Ovary (tissue), 9 donors: ENCODE results near the gene KPNA4. TPM values are rescaled to one million over a fixed set of nuclear protein-coding genes. Genes with fewer than 3 reads are reported as not detected.

Experiments
- DNase-seq, 5 donors: peaks; one replicate each; pipeline ENCODE4 v3.0.0-alpha.2; 2019 to 2020
- H3K27ac ChIP-seq, 2 donors: fragments of 200-600 bp; one replicate each; pipeline versions ENCODE4 v1.5.1 to v1.8.0; 2019 to 2022
- H3K27me3 ChIP-seq: fragments of 200-600 bp; one replicate; pipeline ENCODE4 v1.8.0; 2022
- H3K36me3 ChIP-seq: fragments of 200-600 bp; sonication (generic); one replicate; pipeline ENCODE4 v1.5.1; 2019
- H3K4me1 ChIP-seq: one replicate; pipeline ENCODE4 v1.8.1; 2013; ENCODE audit warnings: mild to moderate bottlenecking, moderate library complexity; ENCODE audit not compliant: insufficient read depth
- H3K4me3 ChIP-seq: fragments of 200-600 bp; sonication (generic); one replicate; pipeline ENCODE4 v1.5.1; 2017
- H3K9me3 ChIP-seq, 2 donors: fragments of 200-600 bp in 1 of 2; sonication (generic) in 1 of 2; one replicate each; pipeline versions ENCODE4 v1.5.1 to v1.8.1; 2013 to 2019; ENCODE audit warnings: mild to moderate bottlenecking in 1 of 2, moderate library complexity in 1 of 2
- CTCF ChIP-seq, 3 donors: fragments of 450-650 bp in 2 of 3; fragments of 200-600 bp in 1 of 3; IDR thresholded peaks; one replicate each; pipeline versions ENCODE4 v1.5.1 to v1.8.0; 2016 to 2022; ENCODE audit warnings: antibody characterized with exemption in 3 of 3, mild to moderate bottlenecking in 1 of 3
- EP300 ChIP-seq: sonication (generic); formaldehyde crosslinking; IDR thresholded peaks from one replicate; pipeline ENCODE4 v1.6.1; 2017; ENCODE audit warnings: antibody characterized with exemption
- POLR2A ChIP-seq: fragments of 450-650 bp; IDR thresholded peaks from one replicate; pipeline ENCODE4 v1.6.1; 2017; ENCODE audit warnings: antibody characterized with exemption, mild to moderate bottlenecking, moderate library complexity
- WGBS, 3 donors: extraction: QIAGEN DNeasy Blood & Tissue Kit in 1 of 3; methylation state at CpG; one replicate each; pipeline versions ENCODE4 v1.1.5 to v1.1.7; 2013 to 2017; 5-methylcytosine and 5-hydroxymethylcytosine counted together
- intact Hi-C, 4 donors: fragments of 100-400 bp; cut with DNase I; formaldehyde crosslinking; loops; one replicate each; pipeline versions ENCODE4 v1.11.0 to v1.15.1; 2022 to 2023
- polyA plus RNA-seq, 2 donors: library from polyadenylated mRNA; stranded (reverse); fragments of 200-250 nt in 1 of 2; fragments of 350-450 nt in 1 of 2; fragmentation: Illumina TruSeq in 1 of 2; extraction: RNeasy Lipid Tissue Mini Kit (QIAGEN cat#74804) in 1 of 2; gene quantifications; one replicate each; pipeline ENCODE4 v1.2.3, GENCODE V29; 2013 to 2014
- total RNA-seq, 7 donors: library from RNA; depleted of rRNA in 2 of 7; stranded (reverse); fragments of >200 nt in 2 of 7; fragmentation: NEBNext Ultra II Directional in 3 of 7; extraction: Animal tissue kit (Norgen Biotek cat#: 25700) in 3 of 7; gene quantifications; one replicate each; pipeline versions ENCODE4 v1.1.0 to v1.2.4, GENCODE V29; 2016 to 2023
- donor health status: DM: no; HTN: no; CAD: no; lungs with moderate emphysema.
- donor health status: DM: no; HTN: no; CAD: no.
- donor health status: Bipolar disorder and iron deficiency.
- donor health status: DM: yes; HTN: yes; CAD: no.
- donor health status: DM: no; HTN: no; CAD: no.
- donor health status: DM: yes; HTN: yes; CAD: no.

Gene KPNA4
- total and polyA plus RNA-seq, 9 donors: 11.4 to 64.0 (median 36.8) TPM

GRCh38 chr3:160554980-160555379, 10.4 kb downstream of the KPNA4 start:
- DNase-seq: no peak
- intact Hi-C loops: no loop called here
- Histone ChIP-seq H3K4me3 (no peak overlapping the region), H3K36me3 (no peaks in the 10 kb centered on the region), H3K4me1 (peaks cover 2% of the 10 kb centered on the region), H3K9me3 (no peaks in the 10 kb centered on the region), H3K27ac (no peak overlapping the region), H3K27me3 (no peaks in the 10 kb centered on the region)
- TF ChIP-seq CTCF (IDR thresholded peaks at IDR 0.05) (no peak), EP300 (no peak), POLR2A (no peak)
- WGBS, 3 donors: 94 to 97% (median 96%) methylated on average over 3 of the region's 3 CpGs

GRCh38 chr3:160553827-160554226, 11.5 kb downstream of the KPNA4 start:
- no peaks in the 10 kb centered on the region for H3K27me3 ChIP-seq
- no peak overlapping the region for H3K27ac ChIP-seq
- peaks cover 2% of the 10 kb centered on the region for H3K4me1 ChIP-seq
- WGBS, 3 donors: 33 to 60% (median 56%) methylated on average over 1 of the region's 1 CpG
- no peak for TF ChIP-seq POLR2A
- no peak for TF ChIP-seq CTCF (IDR thresholded peaks at IDR 0.05)
- TF ChIP-seq EP300: no peak
- H3K36me3 ChIP-seq: no peaks in the 10 kb centered on the region
- no peak overlapping the region for H3K4me3 ChIP-seq
- intact Hi-C loops: no loop called here
- no peak for DNase-seq
- H3K9me3 ChIP-seq: no peaks in the 10 kb centered on the region

GRCh38 chr3:160546727-160547126, 18.6 kb downstream of the KPNA4 start:
- Histone ChIP-seq H3K36me3 (no peaks in the 10 kb centered on the region), H3K4me1 (peaks cover 3% of the 10 kb centered on the region), H3K9me3 (no peaks in the 10 kb centered on the region), H3K27ac (no peak overlapping the region), H3K4me3 (no peak overlapping the region), H3K27me3 (no peaks in the 10 kb centered on the region)
- TF ChIP-seq CTCF (IDR thresholded peaks at IDR 0.05) (no peak), EP300 (no peak), POLR2A (no peak)
- intact Hi-C loops: no loop called here
- 95 to 99% (median 97%) methylated on average over 4 of the region's 4 CpGs for WGBS, 3 donors
- no peak for DNase-seq

- no peak for DNase-seq
- peaks cover 3% of the 10 kb centered on the region for H3K4me1 ChIP-seq
- H3K36me3 ChIP-seq: no peaks in the 10 kb centered on the region
- no peaks in the 10 kb centered on the region for H3K9me3 ChIP-seq
- TF ChIP-seq CTCF (IDR thresholded peaks at IDR 0.05) (no peak), EP300 (no peak), POLR2A (no peak)
- no peak overlapping the region for H3K27ac ChIP-seq
- no peaks in the 10 kb centered on the region for H3K27me3 ChIP-seq
- intact Hi-C loops: no loop called here
- WGBS, 3 donors: 79 to 90% (median 90%) methylated on average over 3 of the region's 3 CpGs
- H3K4me3 ChIP-seq: no peak overlapping the region
Observed at GRCh38 chr3:160545504-160545871, 19.9 kb downstream of the KPNA4 start.
